HG02642 (cell line): ENCODE data around the gene UHMK1.
"Not testable (repeated sequence)": the region's sequence is repeated elsewhere in the genome, so short reads cannot be mapped to it uniquely, and the experiment has no call there.

Experiments used
- ATAC-seq: cut with Tn5 transposase; IDR thresholded peaks from one replicate; pipeline ENCODE4 v1.9.1; 2021; ENCODE audit warnings: mild to moderate bottlenecking; ENCODE audit not compliant: unreplicated experiment, poor library complexity

The UHMK1 gene, protein sequence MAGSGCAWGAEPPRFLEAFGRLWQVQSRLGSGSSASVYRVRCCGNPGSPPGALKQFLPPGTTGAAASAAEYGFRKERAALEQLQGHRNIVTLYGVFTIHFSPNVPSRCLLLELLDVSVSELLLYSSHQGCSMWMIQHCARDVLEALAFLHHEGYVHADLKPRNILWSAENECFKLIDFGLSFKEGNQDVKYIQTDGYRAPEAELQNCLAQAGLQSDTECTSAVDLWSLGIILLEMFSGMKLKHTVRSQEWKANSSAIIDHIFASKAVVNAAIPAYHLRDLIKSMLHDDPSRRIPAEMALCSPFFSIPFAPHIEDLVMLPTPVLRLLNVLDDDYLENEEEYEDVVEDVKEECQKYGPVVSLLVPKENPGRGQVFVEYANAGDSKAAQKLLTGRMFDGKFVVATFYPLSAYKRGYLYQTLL

DNA sequence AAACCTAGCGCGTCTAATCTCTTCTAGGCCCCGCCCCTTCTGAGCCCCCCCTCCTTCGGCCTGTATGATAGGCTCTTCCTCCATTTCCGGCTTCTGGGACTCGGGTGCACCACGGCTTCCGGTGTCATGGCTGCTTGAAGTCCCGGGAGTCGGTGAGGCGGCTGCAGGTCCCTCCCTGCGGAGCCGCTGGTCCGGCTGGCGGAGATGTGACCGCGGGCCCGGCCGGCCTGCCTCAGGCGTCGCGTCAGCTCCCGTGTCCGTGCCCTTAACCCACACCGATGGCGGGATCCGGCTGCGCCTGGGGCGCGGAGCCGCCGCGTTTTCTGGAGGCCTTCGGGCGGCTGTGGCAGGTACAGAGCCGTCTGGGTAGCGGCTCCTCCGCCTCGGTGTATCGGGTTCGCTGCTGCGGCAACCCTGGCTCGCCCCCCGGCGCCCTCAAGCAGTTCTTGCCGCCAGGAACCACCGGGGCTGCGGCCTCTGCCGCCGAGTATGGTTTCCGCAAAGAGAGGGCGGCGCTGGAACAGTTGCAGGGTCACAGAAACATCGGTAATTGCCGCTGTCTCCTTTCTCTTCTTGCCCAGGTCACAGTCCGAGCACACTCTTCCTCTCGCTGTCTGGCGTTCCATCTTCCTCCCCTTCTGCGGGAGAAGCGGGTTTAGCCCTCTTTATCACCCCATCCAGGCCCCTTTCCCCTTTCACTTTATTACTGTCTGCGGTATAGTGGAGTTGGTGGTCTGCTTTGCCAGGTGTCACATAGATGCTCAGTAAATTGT lies at the start of gene UHMK1:
UHMK1 (plus strand) TSS at position 96 of the 773 bp plus-strand sequence; CDS start at position 279, 183 bp downstream.
- peak; percentile 98 for ATAC-seq

DNA sequence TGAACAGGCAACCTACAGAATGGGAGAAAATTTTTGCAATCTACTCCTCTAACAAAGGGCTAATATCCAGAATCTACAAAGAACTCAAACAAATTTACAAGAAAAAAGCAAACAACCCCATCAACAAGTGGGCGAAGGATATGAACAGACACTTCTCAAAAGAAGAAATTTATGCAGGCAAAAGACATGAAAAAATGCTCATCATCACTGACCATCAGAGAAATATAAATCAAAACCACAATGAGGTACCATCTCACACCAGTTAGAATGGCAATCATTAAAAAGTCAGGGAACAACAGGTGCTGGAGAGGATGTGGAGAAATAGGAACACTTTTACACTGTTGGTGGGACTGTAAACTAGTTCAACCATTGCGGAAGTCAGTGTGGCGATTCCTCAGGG lies 43.3 kb upstream of the UHMK1 start:
- ATAC-seq = not testable (repeated sequence)

DNA sequence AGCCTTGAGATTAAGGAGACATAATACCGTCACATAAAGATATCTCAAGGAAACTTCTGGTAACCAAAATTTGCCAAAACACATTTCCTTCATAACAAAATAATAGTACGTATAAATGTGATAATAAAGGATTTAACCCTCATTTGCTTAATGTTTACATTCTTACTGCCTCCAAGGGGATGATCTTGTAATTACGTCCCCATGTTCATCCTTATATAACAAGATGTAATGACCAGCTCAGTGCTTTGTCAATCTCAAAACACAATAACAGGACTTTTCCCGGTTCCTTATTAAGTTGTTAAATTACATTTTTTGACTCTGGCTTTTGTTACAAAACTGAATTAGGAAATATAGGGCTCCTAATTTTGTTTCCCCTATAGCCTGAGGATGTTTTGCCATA lies 41.3 kb upstream of the UHMK1 start:
- ATAC-seq = no peak

DNA sequence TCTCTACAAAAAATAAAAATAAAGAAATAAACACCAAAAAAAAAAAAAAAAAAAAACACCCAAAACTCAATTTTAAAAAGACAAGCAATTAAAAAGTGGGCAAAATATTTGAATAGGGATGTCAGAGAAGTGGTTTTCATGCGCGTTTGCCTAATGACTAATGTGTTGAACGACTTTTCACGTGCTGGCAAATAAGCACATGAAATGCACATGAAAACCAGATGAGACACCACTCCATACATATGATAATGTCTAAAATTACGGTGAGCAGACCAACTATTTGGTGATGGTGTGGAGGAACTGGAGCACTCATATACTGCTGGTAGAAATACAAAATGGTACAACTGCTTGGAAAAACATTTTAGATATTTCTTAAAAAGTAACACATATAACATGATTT lies 39.4 kb upstream of the UHMK1 start:
- no peak for ATAC-seq

DNA sequence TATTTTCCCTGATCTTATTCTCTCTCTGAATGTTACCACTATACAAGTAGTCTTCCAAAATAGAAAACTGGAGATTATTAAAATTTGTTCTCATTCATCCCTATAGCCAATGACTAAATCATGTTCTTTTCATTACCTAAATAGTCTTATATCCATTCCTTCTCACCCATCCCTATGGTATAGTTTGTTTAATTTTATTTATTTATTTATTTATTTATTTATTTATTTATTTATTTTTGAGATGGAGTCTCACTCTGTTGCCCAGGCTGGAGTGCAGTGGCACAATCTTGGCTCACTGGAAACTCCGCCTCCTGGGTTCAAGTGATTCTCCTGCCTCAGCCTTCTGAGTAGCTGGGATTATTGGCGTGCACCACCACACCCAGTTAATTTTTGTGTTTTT lies 35.2 kb upstream of the UHMK1 start:
- ATAC-seq = not testable (repeated sequence)

DNA sequence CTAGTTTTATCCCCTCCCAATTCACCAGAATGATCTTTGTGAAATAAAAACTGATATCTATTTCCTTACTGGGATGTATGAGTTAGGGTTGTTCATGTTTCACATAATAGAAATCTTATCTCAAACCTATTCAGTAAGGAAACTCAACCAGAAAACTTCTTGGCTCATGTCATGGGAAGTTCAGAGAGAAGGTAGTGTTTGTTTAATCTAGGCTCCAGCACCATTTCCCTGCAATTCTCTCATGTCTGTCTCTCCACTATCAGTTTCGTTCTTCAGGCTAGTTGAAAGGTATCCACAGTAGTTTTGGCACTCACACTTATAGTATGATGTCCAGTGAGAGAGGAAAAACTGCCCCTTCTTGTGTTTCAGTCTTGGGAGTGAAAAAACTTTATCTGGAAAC lies 34.6 kb upstream of the UHMK1 start:
- ATAC-seq = no peak

DNA sequence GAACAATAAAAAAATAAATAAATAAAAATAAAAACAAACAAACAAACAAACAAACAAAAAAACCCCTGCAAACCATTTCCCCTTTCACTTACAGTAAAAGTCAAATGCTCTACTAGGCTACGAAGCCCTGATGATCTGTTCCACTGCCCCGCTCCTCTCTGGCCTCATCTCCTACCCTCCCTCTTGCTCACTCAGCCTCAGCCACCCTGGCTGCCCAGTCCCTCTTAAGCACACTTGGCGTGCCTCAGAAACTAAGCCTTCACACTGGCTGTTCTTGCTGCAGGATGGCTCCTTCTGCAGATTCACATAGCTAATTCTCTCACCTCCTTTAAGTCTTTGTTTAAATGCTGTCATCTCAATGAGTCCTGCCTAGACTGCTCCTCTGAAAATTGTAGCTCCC lies 30.8 kb upstream of the UHMK1 start:
- no peak for ATAC-seq

DNA sequence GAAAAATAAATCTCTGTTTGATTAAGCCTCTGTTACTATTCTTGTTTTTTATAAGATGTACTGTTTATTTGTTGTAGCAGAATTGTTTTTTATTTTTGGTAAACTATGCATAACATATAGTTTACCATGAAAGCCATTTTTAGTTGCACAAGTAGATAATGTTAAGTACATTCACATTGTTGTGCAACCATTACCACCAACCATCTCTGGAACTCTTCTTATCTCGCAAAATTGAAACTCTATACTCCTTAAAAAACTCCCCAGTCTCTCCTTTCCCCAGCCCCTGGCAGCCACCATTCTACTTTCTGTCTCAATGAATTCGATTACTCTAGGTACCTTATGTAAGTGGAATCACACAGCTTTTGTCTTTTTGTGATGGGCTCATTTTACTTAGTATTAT lies 27.4 kb upstream of the UHMK1 start:
- ATAC-seq = no peak

DNA sequence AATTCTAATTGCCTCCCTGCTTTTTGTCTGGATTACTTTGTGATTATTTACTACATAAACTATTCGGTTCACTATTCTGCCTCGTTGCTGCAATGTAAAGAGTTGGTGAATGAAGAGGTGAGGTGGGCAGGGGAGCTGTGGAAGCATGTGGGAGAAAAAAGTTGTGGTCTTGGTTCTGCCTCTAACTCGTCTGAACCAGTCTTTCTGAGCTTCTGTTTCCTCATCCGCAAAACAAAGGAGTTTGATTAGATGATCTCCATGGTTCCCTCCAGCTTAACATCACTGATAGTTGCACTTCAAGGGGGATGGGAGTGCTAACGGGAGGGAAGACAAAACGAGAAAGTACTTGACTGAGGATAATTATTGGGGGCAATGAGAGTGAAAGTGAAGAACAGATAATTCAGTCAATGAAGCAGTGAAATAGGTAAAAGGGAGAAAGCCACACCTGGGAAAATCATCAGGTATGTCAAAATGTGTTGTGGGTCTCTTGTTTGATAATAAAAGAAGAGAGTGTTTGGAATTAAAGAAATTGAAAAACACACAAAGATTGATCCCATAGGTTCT lies 26.2 kb upstream of the UHMK1 start:
- no peak for ATAC-seq

DNA sequence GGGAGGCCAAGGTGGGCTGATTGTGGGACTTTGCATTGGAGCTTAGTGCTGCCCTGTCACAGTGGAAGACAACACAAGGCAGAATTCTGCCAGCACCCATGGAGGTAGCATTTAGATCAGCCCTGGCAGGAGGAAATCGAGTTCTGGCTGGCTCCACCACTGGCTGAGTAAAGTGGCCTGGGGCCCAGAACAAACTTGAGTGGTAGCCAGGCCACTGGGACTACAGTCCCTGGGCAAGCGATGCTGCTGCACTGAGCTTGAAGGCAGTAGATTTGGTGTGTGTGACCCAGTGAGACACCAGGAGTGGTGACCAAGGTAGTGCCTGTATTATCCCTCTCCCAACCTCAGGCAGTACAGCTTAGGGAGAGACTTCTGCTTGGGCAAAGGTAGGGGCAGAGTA lies 22.5 kb upstream of the UHMK1 start:
- ATAC-seq = no peak

DNA sequence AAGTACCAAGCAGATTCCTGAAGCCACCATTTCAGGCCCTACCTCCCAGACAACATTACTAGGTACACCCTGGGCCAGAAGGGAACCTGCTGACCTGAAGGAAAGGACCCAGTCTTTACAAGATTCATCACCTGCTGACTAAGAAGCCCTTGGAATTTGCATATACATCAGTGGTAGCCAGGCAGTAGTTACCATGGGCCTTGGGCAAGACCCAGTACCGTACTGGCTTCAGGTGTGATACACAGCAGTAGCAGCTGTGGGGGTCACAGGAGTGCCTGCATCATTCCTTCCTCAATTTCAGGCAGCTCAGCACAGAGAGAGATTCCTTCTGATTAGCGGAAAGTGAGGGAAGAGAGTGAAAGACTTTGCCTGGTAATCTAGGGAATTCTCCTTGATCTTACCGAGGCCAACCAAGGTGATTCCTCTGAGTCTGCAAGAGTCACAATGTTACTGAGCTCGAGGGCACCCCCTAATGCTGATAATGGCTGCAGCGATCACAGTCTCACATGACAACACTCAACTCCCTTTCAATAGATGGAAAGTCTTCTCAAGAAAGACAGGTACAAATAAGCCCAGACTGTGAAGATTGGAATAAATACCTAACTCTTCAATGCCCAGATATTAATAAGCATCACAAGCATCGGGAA lies 22.0 kb upstream of the UHMK1 start:
- no peak for ATAC-seq

DNA sequence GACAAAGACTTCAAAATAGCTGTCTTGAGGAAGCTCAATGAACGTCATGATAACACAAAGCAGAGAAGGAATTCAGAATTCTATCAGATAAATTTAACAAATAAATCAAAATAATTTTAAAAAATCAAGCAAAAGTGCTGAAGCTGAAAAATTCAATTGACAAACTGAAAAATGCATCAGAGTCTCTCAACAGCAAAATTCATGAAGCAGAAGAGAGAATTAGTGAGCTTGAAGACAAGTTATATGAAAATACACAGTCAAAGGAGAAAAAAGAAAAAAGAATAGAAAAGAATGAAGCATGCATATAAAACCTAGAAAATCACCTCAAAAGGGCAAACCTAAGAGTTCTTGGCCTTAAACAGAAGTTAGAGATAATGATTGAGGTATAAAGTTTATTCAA lies 21.0 kb upstream of the UHMK1 start:
- no peak for ATAC-seq

DNA sequence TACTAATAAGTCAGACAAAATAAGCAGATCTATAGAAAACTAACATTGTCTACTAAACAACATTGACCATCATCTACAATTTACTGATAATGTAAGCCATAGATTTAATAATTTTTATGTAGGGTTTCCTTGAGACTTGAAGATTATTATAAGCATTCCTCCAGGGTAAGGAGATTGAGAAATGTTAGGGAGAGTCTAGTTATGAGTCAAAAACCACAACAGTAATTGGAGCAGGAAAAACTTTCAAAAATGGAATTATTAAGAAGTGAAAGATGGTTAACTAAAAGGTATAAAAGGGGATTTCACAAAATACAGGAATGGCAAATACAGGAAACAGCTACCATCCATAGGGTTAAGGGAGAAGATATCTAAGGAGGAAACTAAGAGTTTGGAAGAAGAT lies 12.4 kb upstream of the UHMK1 start:
- no peak for ATAC-seq

DNA sequence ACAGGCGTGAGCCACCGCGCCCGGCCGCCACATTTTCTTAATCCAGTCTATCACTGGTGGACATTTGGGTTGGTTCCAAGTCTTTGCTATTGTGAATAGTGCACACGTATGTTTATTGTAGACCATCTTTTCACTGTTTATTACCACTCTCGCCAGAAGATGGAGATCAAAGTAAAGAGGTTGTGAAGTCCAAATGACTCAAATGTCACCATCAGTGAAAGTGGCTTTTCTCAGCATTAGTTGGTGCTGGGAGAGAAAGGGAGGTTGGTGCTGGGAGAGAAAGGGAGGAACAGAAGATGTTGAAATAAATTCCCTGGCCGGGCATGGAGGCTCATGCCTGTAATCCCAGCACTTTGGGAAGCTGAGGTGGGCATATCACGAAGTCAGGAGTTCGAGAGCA lies 10.4 kb upstream of the UHMK1 start:
- no peak for ATAC-seq

DNA sequence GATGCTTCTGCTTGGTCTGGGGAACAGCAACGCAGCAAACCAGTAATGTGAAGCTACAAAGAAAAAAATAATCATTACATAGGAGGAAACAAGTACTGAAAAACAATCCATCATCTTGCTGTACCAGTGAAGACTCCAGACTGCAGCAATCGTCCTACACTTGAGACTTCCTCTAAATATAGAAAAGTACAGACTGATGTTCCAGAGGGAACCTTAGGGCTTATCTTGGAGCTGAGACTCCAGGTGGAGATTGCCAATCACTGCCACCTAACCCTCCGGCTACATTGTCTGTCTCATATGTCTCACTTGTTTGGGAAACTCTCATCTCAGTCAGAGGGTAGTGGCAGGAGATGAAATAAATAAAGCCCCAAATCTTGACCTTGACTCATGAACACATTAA lies 9.4 kb upstream of the UHMK1 start:
- no peak for ATAC-seq

DNA sequence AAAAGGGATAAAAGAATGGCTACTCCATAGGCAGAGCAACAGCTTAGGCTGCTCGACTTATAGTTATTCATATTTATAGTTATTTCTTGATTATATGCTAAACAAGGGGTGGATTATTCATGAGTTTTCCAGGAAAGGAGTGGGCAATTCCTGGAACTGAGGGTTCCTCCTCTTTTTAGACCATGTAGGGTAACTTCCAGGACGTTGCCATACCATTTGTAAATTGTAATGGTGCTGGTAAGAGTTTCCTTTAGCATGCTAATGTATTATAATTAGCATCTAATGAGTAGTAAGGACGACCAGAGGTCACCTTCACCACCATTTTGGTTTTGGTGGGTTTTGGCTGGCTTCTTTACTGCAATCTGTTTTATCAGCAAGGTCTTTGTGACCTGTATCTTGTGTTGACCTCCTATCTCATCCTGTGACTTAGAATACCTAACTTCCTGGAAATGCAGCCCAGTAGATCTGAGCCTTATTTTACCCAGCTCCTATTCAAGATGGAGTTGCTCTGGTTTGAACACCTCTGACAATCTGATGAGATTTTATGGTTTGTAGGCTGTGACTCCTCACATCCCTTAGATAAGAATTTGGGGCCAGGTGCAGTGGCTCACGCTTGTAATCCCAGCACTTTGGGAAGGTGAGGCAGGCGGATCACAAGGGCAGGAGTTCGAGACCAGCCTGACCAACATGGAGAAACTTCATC lies 1.9 kb upstream of the UHMK1 start:
- not testable (repeated sequence) for ATAC-seq

DNA sequence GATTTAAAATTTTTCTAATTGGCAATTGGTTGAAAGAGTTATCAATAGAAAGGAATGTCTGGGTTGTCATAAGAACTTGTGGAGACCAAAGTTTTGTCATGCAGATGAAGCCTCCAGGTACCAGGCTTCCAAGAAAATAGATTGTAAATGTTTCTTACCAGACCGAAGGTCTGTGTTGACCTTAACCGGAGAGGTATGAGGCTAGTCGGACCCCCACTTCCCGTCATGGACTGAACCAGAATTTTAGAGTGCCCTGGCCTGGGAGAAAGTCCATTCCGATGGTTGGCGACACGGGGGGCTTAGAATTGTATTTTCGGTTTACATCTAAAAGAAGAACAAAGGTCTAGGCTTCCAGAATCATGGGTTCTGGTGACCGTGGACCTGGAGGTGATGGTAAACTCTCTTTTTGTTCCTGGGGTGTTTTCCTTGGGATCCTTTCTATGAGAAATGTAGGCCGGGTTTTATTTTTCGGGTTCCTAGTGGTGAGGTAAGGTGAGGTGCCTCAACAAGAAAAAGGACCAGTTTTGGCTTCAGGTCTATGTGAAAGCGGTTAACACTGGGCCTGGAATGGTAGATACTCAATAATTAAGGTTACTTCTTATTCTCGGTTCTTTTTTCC lies 405 bp upstream of the UHMK1 start:
- ATAC-seq = no peak

DNA sequence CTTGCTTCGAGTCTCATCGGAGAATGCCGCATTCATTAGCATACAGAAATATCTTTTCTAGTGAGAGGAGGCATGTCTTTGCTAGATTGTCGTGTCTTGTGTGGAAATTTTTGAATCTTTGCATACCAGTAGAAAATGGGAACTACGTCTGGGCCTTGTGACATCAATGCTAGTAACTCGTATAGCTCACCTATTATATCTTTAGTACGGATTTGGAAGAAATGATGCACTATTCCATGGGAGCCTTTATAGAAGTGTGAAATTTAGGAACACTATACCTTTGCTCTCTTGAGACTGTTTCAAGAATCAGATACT lies 835 bp downstream of the UHMK1 start:
- ATAC-seq = no peak

DNA sequence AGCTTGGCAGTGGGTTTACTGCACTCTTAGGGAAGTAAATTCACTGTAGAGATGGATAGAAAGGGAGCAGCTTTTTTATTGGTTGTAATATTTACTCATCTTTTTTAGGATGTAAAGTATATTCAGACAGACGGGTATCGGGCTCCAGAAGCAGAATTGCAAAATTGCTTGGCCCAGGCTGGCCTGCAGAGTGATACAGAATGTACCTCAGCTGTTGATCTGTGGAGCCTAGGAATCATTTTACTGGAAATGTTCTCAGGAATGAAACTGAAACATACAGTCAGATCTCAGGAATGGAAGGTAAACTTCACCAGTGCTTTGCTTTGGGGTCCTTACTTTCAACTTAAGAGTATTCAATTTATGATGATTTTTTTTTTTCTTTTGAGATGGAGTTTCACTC lies 3.2 kb downstream of the UHMK1 start:
- ATAC-seq = no peak

DNA sequence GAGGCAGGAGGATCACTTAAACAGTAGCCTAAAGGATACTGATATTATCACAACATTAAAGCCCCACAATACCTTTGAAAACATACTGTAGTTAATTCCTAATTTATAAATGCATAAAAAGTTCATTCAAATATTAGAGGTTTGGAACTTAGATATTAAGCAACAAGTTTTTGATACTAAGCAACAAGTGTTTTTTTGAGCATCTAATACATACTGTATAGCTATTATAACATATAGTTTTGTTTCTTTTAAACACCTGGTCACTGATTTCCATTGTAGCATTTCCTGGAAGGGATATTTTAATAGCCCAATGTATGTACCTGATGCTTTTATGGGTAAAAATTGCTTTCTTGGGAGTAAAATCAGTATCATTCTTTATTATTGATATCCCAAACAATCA lies 4.5 kb downstream of the UHMK1 start:
- no peak for ATAC-seq
